ENCODE results near the gene FRMD1. TPM values are rescaled to one million over a fixed set of nuclear protein-coding genes. Genes with fewer than 3 reads are reported as not detected.

Gene FRMD1
- total and polyA plus RNA-seq, 2 of the 8 experiments (the other 6 are each of a cell fraction or from before 2014, with no cell fraction given), result 0.36 TPM; not detected in 1

GRCh38 chr6:168054765-168055560, 24.0 kb downstream of the FRMD1 start (continued):
- TF ChIP-seq CHD1 (IDR thresholded peaks at IDR 0.05; ENCODE audit: low read depth, low read length) (no peak), USF2 (IDR thresholded peaks at IDR 0.05; ENCODE audit: low read length) (no peak), GTF2F1 (IDR thresholded peaks at IDR 0.05; ENCODE audit: borderline replicate concordance, low read depth, low read length) (no peak), FOSL1 (IDR thresholded peaks at IDR 0.05; ENCODE audit: insufficient read depth, low read depth, low read length) (no peak), EP300 (IDR thresholded peaks at IDR 0.05; ENCODE audit: borderline replicate concordance in 1 of 2, low read depth in 2 of 2, low read length in 2 of 2) (no peak)
